ENCODE measurements around the gene EFHC1.

DNA sequence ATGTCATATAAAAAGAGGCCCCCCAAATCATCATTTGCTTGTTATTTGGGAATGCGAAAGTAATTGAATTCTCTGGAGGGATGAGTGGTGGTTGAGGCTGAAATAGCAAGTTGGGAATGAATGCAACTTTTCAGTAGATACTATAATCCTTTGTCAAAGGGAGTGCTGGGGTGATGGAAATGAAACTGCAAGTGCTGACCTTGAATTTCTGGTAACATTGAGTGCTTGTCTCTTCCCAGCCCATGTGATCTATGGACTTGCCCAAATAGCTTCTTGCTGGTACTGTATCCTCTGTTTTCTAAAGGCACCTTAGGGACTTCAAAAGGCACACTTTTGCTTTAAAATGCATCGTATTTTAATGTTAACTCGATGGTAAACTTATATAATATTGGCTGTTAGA, 43.4 kb upstream of the EFHC1 start:
- TF ChIP-seq, protein P1, sequence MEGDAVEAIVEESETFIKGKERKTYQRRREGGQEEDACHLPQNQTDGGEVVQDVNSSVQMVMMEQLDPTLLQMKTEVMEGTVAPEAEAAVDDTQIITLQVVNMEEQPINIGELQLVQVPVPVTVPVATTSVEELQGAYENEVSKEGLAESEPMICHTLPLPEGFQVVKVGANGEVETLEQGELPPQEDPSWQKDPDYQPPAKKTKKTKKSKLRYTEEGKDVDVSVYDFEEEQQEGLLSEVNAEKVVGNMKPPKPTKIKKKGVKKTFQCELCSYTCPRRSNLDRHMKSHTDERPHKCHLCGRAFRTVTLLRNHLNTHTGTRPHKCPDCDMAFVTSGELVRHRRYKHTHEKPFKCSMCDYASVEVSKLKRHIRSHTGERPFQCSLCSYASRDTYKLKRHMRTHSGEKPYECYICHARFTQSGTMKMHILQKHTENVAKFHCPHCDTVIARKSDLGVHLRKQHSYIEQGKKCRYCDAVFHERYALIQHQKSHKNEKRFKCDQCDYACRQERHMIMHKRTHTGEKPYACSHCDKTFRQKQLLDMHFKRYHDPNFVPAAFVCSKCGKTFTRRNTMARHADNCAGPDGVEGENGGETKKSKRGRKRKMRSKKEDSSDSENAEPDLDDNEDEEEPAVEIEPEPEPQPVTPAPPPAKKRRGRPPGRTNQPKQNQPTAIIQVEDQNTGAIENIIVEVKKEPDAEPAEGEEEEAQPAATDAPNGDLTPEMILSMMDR (conservative IDR thresholded peaks at IDR 0.05): no peak
- TF ChIP-seq ZFX (IDR thresholded peaks at IDR 0.05): no peak
